ENCODE results near the gene CDK14.

Gene CDK14

DNA sequence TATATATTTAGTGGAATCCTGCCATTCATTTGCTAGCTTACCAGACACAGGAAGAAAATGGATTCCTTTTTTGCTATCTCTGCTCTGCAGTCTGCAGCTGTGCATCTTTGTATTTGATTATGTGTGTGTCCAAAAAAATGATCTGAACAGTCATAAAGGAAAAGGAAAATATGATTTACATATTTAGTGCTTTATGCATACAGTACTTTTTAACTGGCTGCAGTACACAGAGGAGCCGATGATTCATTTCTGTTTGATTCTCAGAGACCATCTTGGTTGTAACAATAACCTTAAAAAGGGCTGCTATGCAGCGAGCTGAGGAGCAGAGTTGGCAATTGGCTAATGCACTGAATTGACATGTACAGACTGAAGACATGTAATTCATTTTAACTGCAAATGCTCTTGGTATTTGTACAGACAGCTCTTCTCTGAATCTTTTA is 516.8 kb downstream of the CDK14 start:
- no peaks in the 10 kb centered on the region for H3K27me3 ChIP-seq (replicated peaks; ENCODE audit: control insufficient read depth, insufficient read depth, low read length)
- DNase-seq (ENCODE audit: extremely low read depth, insufficient read length) = no peak
- TF ChIP-seq, protein P1, sequence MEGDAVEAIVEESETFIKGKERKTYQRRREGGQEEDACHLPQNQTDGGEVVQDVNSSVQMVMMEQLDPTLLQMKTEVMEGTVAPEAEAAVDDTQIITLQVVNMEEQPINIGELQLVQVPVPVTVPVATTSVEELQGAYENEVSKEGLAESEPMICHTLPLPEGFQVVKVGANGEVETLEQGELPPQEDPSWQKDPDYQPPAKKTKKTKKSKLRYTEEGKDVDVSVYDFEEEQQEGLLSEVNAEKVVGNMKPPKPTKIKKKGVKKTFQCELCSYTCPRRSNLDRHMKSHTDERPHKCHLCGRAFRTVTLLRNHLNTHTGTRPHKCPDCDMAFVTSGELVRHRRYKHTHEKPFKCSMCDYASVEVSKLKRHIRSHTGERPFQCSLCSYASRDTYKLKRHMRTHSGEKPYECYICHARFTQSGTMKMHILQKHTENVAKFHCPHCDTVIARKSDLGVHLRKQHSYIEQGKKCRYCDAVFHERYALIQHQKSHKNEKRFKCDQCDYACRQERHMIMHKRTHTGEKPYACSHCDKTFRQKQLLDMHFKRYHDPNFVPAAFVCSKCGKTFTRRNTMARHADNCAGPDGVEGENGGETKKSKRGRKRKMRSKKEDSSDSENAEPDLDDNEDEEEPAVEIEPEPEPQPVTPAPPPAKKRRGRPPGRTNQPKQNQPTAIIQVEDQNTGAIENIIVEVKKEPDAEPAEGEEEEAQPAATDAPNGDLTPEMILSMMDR (IDR thresholded peaks at IDR 0.05; ENCODE audit: insufficient read depth, low read length, poor library complexity, severe bottlenecking) = no peak
- no peak overlapping the region for H3K4me3 ChIP-seq (replicated peaks; ENCODE audit: low read depth, low read length)
- no peaks in the 10 kb centered on the region for H3K36me3 ChIP-seq (ENCODE audit: control insufficient read depth, insufficient read depth, low read length)

DNA sequence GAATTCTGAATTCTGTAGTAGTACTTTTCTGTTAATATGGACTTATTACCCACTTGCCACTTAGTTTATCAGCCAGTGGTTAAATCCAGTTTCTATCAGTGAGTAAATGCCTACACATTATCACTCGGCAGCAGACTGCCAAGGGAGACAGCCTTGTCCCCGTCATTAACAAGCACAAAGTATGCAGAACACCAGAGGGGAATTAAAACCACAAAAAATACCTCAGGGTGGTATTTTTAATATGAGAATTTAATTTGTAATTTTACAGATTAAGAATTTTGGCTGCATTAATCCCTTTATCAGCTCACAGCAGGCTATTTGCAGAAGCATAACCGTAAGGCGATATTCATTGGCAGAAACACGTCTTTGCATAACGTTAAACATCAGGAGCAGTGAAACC is 518.1 kb downstream of the CDK14 start:
- DNase-seq (ENCODE audit: extremely low read depth, insufficient read length) = no peak
- Histone ChIP-seq H3K36me3 (ENCODE audit: control insufficient read depth, insufficient read depth, low read length) (no peaks in the 10 kb centered on the region), H3K4me3 (replicated peaks; ENCODE audit: low read depth, low read length) (no peak overlapping the region), H3K27me3 (replicated peaks; ENCODE audit: control insufficient read depth, insufficient read depth, low read length) (no peaks in the 10 kb centered on the region)
- TF ChIP-seq, protein P1 (IDR thresholded peaks at IDR 0.05; ENCODE audit: insufficient read depth, low read length, poor library complexity, severe bottlenecking) = no peak

DNA sequence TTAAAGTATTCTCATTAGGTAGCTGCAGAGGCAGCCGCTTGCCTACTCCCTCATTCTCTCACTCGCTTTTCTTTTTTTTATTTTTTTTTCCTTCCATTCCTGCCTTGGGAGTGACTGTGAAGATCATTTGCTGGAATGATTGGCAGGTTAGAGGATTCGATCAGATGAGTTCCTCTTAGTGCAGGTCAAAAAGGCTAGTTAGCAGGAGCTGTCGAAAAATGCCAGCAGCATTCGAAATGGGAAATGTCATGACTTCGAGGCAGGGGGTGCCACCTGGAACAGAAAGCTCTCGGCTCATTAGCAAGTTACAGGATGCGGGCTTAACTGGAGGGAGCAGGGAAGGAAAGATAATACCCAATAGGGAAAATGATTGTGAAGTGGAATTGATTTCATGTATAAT is 530.6 kb downstream of the CDK14 start:
- no peak overlapping the region for H3K4me3 ChIP-seq (replicated peaks; ENCODE audit: low read depth, low read length)
- no peaks in the 10 kb centered on the region for H3K27me3 ChIP-seq (replicated peaks; ENCODE audit: control insufficient read depth, insufficient read depth, low read length)
- TF ChIP-seq, protein P1 (IDR thresholded peaks at IDR 0.05; ENCODE audit: insufficient read depth, low read length, poor library complexity, severe bottlenecking) = no peak
- DNase-seq (ENCODE audit: extremely low read depth, insufficient read length) = no peak
- no peaks in the 10 kb centered on the region for H3K36me3 ChIP-seq (ENCODE audit: control insufficient read depth, insufficient read depth, low read length)

DNA sequence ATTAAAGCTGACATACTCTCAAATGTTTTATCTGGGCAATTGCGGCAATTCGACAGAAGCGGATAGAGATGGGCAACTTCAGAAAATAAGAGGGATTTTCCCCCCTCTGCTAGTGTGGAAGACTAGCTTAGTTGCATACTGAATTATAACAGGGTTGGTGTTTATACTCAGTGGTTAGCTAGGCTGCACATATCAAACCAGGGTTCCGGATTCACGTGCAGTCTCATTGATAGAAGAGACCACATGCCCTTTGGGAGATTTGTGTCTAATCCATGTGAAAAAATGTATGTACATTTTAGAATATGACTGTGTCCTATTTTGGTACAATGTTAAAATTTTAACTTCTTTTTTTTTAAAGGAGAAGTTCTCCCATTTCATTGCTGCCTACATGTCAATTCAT is 531.2 kb downstream of the CDK14 start:
- TF ChIP-seq, protein P1 (IDR thresholded peaks at IDR 0.05; ENCODE audit: insufficient read depth, low read length, poor library complexity, severe bottlenecking) = no peak
- Histone ChIP-seq H3K27me3 (replicated peaks; ENCODE audit: control insufficient read depth, insufficient read depth, low read length) (no peaks in the 10 kb centered on the region), H3K4me3 (replicated peaks; ENCODE audit: low read depth, low read length) (no peak overlapping the region), H3K36me3 (ENCODE audit: control insufficient read depth, insufficient read depth, low read length) (no peaks in the 10 kb centered on the region)
- DNase-seq (ENCODE audit: extremely low read depth, insufficient read length) = no peak

DNA sequence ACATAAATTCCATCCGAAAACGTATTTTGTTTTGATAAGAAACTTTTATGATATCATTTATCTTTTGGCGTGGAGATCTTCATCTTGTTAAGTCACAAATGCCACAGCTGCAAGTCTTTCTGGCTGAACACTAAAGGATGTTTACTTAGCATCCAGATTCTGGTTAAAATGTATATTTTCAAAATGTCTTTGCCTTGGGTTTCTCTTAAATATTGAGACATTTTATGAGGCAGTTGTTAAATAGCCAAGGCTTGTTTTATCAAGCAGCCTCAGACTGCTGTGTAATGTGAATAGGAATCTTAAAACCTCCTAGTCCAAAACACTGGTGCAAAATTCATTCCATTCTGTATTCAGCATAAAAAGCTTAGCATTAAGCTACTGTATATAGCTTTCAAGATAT is 531.8 kb downstream of the CDK14 start:
- Histone ChIP-seq H3K36me3 (ENCODE audit: control insufficient read depth, insufficient read depth, low read length) (no peaks in the 10 kb centered on the region), H3K27me3 (replicated peaks; ENCODE audit: control insufficient read depth, insufficient read depth, low read length) (no peaks in the 10 kb centered on the region), H3K4me3 (replicated peaks; ENCODE audit: low read depth, low read length) (no peak overlapping the region)
- no peak for DNase-seq (ENCODE audit: extremely low read depth, insufficient read length)
- TF ChIP-seq, protein P1 (IDR thresholded peaks at IDR 0.05; ENCODE audit: insufficient read depth, low read length, poor library complexity, severe bottlenecking) = no peak

DNA sequence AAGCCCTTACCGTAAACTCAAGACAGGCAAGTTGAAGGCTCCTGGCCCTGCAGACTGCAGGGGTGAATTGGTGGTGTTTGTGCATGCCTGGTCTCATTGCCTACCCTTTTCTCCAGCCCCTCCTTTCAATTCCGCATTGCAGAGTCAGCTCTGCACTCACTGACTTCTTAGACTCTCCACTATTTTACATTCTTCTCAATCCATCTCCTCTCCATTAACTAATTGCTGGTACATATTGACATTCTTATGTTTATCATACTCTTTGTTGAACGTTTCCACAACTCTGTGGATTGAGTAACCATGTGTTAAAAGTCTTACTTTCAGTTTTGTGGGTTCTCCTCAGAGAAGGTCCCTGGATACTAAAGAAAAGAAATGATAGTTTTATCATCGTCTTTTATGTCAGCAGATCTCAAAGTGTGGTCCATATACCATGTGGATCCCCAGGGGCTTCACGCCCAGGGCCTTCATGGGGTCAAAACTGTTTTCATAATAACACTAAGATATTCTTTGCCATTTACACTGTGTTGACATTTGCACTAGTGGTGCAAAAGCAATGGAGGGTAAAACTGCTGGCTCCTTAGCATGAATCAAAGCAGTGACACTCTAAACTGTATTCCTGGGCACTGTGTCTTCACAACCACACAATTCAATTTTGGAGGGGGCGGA is 532.7 kb downstream of the CDK14 start:
- TF ChIP-seq, protein P1 (IDR thresholded peaks at IDR 0.05; ENCODE audit: insufficient read depth, low read length, poor library complexity, severe bottlenecking) = no peak
- no peak overlapping the region for H3K4me3 ChIP-seq (replicated peaks; ENCODE audit: low read depth, low read length)
- no peak for DNase-seq (ENCODE audit: extremely low read depth, insufficient read length)
- H3K27me3 ChIP-seq (replicated peaks; ENCODE audit: control insufficient read depth, insufficient read depth, low read length) = no peaks in the 10 kb centered on the region
- no peaks in the 10 kb centered on the region for H3K36me3 ChIP-seq (ENCODE audit: control insufficient read depth, insufficient read depth, low read length)
